Vagina (tissue), 2 donors: ENCODE data around the gene INPP4B.

Experiments
- POLR2A ChIP-seq, 2 donors: fragments of 450-650 bp; IDR thresholded peaks; one replicate each; pipeline ENCODE4 v1.6.1; 2017; ENCODE audit warnings: antibody characterized with exemption in 2 of 2, mild to moderate bottlenecking in 2 of 2, moderate library complexity in 2 of 2
- POLR2AphosphoS5 ChIP-seq, 2 donors: sonication (generic); formaldehyde crosslinking; IDR thresholded peaks; one replicate each; pipeline ENCODE4 v1.9.0; 2017; ENCODE audit warnings: antibody characterized with exemption in 2 of 2, mild to moderate bottlenecking in 2 of 2, low read depth in 1 of 2; ENCODE audit not compliant: insufficient read depth in 1 of 2
- TF ChIP-seq, protein P1 (sequence below), 3 experiments: fragments of 450-650 bp in 2 of 3; fragments of 200-600 bp in 1 of 3; sonication (generic) in 1 of 3; IDR thresholded peaks; one replicate each; pipeline ENCODE4 v1.5.1; 2017 to 2019; ENCODE audit warnings: antibody characterized with exemption in 3 of 3, mild to moderate bottlenecking in 2 of 3, moderate library complexity in 2 of 3

DNA sequence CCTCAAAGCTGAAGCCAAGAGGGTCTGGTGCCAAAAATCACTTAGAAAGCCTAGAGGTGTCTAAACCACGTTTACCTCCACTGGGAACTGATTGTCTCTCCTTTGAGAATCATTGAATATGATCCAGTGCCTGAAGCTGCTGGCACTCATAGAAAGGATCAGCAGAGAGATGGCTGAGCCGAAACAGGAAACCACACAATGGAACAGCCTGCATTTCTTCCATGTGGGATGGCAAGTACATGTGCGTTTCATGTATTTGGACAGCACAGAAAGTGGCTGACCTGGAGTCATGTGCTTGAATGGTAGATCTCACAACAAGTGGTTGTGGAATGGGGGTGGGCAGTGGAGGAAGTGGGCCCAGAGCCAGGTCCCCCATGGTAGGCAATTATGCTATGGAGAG is 533.7 kb downstream of the INPP4B start:
- TF ChIP-seq, protein P1, sequence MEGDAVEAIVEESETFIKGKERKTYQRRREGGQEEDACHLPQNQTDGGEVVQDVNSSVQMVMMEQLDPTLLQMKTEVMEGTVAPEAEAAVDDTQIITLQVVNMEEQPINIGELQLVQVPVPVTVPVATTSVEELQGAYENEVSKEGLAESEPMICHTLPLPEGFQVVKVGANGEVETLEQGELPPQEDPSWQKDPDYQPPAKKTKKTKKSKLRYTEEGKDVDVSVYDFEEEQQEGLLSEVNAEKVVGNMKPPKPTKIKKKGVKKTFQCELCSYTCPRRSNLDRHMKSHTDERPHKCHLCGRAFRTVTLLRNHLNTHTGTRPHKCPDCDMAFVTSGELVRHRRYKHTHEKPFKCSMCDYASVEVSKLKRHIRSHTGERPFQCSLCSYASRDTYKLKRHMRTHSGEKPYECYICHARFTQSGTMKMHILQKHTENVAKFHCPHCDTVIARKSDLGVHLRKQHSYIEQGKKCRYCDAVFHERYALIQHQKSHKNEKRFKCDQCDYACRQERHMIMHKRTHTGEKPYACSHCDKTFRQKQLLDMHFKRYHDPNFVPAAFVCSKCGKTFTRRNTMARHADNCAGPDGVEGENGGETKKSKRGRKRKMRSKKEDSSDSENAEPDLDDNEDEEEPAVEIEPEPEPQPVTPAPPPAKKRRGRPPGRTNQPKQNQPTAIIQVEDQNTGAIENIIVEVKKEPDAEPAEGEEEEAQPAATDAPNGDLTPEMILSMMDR (IDR thresholded peaks at IDR 0.05): no peak
- TF ChIP-seq POLR2A (IDR thresholded peaks at IDR 0.05): no peak
- TF ChIP-seq POLR2AphosphoS5 (IDR thresholded peaks at IDR 0.05; ENCODE audit: insufficient read depth in 1 of 2, low read depth in 1 of 2): no peak
